NCI-H345 treated with DMSO at 0.1 percent for 48 hours (cell line): ENCODE measurements around the gene MICB.
"Not testable (repeated sequence)": the region's sequence is repeated elsewhere in the genome, so short reads cannot be mapped to it uniquely, and the experiment has no call there.

ENCODE experiments used
- DNase-seq: peaks from one replicate; lab custom pipeline; 2025; ENCODE audit not compliant: unreplicated experiment; lab: John Stamatoyannopoulos, UW

MICB gene

DNA sequence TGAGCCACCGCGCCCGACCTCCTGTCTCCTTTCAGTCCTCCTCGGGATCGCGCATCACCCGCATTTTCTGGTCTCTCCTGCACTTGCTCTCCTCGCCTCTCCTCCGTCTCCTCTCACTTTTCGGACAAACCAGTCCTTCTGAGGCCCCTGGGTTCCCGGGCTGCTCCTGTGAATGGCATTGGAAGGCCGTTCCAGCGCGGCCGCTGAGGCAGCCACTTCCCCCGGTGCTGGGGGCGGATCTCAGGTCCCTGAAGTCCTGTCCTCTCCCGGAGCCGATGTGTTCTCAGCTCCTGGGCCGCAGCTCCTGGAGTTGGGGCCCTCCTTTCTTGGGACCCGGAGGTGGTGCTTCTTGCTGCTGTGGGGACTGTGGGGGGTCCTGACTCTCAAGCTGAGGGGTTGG is 803 bp downstream of the MICB start:
- no peak for DNase-seq

DNA sequence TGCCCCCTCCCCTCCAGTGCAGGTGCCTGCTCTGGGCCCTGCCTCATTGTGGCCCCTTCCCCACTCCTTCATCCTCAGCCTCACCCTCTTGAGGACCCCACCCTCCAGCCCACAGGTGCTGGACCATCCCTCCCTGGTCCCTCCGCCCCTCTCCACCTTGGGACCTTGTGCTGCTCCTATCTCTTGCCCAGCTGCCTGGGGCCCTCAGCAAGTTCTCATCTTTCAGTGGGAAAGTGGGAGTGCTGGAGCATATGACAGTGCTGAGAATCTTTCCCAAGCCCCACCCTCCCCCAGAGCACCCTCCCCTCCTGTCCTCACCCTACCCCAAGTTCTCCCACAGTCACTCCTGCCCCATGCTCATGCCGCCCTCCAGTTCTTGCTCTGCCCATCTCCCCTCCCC is 1.7 kb downstream of the MICB start:
- DNase-seq = not testable (repeated sequence)

DNA sequence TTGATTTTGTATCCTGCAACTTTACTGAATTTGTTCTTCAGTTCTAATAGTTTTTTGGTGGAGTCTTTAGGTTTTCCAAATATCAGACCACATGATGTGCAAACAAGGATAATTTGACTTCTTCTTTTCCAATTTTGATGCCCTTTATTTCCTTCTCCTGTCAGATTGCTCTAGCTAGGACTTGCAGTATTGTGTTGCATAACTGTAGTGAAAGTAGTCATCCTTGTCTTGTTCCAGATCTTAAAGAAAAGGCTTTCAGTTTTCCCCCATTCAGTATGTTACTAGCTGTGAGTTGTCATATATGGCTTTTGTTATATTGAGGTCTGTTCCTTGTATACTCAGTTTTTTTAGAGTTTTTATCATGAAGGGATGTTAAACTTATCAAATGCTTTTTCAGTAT is 4.6 kb downstream of the MICB start:
- DNase-seq = no peak

DNA sequence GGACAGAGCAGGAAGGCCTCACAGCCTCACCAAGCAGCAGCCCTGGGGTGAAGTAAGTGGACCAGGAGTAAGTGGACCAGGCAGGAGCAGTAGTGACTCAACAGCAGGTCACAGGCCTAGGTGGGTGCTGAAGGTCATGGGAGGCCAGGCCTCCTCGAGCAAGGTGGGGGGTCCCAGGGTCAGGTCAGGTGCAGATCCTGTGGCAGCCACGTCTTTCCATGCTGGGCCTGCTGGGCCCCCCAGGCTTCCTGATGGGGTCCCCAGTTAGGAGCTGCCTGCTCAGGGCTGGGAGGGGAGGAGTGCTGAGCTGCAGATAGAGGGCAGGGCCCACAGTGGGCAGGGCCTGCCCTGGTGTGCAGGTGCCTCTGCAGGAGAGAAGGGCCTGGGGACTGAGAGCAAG is 11.1 kb downstream of the MICB start:
- DNase-seq = not testable (repeated sequence)

DNA sequence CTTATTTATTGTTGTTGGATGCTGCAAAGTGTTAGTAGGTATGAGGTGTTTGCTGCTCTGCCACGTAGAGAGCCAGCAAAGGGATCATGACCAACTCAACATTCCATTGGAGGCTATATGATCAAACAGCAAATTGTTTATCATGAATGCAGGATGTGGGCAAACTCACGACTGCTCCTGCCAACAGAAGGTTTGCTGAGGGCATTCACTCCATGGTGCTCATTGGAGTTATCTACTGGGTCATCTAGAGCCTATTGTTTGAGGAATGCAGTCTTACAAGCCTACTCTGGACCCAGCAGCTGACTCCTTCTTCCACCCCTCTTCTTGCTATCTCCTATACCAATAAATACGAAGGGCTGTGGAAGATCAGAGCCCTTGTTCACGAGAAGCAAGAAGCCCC is 12.1 kb downstream of the MICB start:
- no peak for DNase-seq

DNA sequence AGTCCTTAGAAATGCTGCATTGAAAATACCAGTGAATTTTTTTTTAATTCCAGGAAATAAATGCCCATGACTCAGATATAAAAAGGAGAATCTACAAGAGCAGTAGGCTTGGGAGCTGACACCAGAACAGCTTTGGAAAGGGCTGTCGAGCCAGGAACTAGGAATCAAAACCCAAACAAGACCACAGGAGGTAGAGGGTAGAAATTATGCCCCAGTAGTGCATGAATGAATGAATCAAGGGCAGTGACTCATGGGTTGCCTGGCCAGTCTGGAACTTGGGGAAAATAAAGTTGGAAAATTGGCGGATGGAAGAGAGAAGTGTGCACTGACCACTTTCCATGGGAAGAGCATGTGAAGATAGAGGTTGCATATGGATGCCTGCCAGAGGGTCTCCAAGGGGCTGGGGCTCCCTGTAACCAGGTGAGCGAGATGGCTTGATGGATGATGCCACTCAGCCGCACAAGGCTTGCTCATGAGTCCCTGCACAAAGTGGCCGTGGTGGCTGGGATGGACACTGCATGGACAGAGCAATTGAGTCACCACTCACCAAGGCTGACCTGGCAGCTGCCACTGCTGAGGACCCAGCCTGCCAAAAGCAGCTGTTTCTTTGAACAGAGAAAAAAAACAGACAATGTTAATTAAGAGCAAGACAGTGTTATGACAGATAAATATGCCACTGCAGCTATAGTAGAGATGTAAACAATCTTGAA is 15.7 kb downstream of the MICB start:
- no peak for DNase-seq

DNA sequence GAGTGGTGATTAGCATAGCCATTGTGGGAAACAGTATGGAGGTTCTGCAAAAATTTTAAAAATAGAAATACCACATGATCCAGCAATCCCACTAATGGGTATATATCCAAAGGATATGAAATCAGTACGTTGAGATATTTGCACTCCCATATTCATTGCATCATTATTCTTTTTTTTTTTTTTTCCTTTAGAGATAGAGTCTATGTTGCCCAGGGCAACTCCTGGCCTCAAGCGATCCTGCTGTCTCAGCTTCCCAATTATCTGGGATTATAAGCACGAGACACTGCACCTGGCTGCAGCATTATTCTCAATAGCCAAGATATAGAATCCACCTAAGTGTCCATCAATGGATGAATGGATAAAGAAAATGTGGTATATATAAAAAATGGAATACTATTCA is 23.9 kb downstream of the MICB start:
- DNase-seq = no peak

DNA sequence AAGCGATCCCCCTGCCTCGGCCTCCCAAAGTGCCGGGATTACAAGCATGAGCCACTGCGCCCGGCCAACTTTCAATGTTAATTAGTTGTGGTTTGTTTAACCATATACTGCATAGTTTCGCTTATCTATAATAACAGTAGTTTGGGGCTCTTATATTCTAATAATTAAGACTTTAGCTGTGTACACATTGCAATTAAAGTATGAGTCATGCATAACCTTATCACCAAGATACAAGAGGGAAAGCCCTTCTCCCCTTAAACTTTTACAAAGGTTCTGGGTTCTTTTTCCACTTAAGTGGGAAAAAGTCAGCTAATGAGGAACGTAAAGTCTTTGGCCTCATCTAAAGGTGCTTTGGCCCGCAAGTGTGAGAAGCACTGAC is 27.6 kb downstream of the MICB start:
- DNase-seq = no peak

DNA sequence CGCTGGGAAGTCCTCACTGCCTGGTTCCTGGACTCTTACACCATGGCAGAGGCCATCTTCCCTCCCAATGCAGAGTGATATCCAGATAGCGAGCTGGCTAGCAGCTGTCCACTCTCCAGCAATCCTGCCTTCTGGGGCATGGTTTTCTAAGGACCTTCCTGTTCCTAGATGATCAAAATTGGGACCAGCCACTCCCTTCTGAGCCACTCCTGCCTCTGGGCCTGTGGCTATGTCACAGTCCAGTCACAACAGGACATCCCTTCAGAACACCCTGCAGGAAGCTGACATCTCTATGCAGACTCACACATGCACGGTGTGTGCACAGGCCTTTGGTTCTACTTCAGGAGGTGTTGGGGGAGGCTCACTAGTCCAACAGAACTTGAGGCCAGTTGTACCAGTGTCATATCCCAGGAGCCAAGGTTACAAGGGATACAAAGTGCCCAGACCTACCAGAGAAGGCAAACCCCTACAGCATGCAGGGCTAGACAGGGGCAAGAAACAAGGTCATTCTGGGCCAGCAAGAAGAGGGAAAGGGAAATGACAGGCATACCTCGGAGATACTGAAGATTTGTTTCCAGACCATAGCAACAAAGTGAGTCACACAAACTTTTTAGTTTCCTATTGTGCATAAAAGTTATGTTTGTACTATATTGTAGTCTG is 28.1 kb downstream of the MICB start:
- DNase-seq = no peak

DNA sequence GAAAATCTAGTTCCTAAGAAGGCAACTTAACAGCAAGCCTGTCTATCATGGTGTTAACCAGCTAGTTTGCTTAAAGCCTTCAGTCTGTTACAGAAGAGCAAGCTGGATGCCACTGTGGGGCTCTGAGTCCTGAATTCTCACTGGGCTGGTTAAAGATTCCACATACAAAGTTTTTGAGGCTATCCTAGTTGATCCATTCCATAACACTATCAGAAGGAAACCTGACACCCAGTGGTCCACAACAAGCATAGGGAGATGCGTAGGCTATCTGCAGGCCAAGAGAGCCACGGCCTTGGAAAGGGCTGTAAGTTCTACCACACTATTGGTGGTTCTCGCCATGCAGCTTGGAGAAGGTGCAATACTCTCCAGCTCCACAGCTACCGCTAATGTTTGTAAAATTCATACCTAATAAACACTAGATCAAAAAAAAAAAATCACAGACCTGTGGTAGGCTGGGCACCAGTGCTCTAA is 30.4 kb downstream of the MICB start:
- no peak for DNase-seq

DNA sequence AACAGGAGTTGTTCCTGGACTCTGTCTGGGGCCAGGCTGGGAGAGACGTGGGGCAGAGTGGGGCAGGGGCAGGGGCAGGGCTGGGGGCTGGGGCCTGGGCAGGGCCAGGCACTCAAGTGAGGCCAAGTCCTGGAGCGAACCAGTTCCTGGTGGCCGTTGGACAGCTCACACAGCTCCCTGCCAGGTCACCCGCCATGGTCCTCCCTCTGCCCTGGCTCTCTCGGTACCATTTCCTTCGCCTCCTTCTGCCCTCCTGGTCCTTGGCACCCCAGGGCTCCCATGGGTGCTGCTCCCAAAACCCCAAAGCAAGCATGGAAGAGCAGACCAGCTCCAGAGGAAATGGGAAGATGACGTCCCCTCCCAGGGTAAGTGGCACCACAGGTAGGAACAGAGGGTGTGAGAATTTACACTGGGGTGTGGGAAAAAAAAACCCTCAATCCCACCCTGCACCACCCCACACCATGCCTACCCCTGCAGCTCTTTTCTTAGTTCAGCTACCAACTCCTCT is 30.9 kb downstream of the MICB start, which contains the start of gene MCCD1:
Gene MCCD1 (plus strand): TSS at position 142 of the 508 bp plus-strand sequence. CDS start 53 bp downstream, at position 195.
- DNase-seq = no peak

DNA sequence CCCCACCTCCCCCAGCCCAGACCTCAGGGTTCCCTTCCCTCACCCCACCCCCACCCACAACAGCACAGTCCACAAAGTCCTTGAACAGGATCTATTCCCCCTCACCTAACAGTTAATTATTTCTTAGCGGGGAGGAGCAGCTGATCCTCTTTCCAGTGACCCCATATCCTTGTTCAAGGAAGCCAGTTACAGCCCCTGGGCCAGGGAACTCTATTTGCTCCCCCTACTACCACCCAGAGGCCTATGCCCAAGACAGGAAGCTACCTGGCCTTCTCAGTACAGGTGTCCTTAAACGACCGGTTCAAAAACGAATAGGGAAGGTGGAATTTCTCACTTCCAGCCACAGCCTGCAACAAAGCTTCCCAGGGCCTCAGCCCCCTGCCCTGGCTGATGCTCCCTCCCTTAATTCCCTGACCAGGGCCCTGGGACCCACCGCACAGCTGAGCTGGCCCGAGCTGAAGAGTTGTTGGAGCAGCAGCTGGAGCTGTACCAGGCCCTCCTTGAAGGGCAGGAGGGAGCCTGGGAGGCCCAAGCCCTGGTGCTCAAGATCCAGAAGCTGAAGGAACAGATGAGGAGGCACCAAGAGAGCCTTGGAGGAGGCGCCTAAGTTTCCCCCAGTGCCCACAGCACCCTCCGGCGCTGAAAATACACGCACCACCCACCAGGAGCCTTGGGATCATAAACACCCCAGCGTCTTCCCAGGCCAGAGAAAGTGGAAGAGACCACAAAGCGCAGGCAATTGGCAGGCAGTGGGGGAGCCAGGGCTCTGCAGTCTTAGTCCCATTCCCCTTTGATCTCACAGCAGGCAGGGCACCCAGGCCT is 31.6 kb downstream of the MICB start:
- DNase-seq = no peak

DNA sequence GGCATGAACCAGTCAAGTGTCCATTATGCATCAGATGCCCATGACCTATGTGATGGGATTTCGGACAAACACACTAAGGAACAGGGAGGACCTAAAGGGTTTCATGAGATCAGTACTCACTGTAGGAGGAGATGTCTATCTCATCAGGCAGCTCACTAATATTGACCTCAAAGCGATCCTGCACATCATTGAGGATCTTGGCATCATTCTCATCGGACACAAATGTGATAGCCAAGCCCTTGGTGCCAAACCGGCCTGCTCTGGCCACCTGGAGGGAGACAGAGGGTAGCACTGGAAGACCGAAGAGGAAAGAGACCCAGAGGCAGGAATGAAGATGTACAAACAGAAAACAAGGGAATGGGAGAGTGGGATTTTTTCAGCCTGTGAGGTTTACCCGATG is 32.7 kb downstream of the MICB start:
- DNase-seq = no peak

DNA sequence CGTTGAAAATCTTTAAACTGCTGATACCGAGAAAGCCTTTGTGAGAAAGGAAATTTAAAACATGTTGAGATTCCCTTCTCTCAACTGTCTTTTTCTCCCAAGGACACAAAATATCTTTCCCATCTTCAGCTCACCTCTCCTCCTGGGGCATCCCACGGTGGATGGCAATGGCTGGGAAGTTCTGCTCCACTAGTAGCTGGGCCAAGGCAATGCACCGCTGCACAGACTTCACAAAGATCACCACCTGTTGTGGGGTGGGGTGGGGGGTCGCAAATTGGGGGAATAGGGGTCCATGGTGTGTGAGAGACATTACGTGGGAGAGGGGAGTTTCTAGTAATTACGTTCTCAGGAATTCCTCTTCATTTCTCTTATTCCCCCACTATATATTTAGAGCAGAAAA is 33.2 kb downstream of the MICB start:
- no peak for DNase-seq

DNA sequence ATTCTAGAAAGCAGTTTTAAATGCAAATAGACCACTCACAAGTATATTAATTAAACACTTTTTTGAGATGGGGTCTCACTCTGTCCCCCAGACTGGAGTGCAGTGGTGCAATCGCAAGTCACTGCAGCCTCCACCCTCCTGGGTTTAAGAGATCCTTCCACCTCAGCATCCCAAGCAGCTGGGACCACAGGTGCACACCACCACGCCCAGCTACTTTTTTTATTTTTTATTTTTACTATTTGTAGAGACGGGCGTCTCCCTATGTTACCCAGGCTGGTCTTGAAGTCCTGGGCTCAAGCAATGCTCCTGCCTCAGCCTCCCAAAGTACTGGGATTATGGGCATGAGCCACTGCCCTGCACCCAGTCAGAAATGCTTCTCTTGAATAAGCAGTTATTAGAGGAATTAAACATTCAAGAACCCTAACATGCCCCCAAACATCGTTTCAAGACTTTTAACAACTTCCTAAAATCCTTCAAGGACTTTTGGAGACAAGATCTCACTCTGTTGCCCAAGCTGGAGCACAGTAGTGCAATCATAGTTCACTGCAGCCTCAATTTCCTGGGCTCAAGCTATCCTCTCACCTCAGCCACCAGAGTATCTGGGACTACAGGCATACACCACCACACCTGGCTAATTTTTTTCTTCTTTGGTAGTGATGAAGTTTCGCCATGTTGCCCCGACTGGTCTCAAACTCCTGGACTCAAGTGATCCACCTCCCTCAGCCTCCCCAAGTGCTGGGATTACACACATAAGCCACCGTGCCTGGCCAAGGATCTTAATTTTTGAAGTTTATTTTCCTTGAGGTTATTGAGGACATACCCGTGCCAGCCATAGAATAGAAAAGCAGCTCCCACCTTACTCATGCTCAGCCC is 34.1 kb downstream of the MICB start:
- DNase-seq = no peak

DNA sequence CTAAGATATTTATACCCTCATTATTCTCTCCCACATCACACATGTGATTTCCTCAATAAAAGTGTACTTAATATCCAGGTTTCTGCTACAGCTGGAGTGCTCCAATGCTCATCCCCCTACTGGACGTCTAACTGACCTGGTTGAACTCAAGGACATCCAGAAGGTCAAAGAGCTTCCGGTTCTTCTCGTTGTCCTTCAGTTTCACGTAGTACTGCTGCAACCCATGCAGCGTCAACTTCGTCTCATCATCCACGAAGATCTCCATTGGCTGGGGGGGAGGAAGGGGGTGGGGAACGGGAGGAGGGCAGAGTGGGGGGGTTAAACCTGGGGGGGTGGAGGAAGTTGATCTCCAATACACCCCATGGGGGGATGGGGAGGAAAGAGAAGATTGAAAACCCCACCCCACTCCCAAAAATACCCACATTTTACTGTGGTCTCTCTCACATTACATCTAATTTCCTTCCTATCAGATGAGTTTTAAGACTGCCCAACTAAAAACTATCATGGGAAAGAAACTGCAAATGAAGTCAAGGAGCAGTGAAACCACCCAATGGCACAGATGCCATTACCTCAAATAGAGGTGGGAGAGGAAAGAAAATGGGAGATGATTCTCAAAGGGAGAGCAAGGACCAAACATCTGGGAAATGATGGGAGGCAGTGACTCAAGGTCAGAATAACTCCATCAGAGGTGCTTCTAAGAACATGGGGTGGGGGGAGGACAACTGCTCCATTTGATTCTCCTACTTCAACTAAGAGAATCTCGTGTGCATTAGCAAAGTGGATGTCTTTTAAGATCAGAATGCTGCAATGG is 34.9 kb downstream of the MICB start:
- DNase-seq = no peak

DNA sequence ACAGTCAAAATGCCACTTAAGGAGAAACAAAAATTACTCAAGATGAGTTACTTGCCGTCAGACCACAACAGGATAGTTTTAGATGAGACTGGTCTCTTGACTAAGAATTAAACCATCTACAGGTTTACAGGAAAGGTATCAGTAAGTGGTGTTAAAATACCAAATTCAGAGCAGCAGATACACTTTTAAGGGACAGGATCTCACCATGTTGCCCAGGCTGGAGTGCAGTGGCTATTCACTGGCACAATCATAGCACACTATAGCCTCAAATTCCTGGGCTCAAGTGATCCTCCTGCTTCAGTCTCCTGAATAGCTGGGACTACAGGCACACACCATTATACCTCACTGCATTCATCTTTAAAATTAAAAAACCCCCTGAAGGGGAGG is 35.5 kb downstream of the MICB start:
- DNase-seq = no peak

DNA sequence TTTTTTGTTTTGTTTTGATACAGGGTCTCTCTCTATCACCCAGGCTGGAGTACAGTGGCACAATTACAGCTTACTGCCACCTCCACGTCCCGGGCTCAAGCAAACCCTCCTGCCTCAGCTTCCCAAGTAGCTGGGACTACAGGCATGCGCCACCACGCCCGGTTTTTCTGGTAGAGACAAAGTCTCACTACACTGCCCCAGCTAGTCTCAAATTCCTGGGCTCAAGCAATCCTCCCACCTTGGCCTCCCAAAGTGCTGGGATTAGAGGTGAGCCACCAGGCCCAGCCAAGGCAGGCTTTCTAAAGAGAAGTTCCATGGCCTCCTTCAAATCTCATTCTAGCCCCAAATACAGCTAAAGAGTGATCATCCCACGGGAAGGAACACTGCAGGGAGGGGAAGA is 36.1 kb downstream of the MICB start:
- DNase-seq = no peak

DNA sequence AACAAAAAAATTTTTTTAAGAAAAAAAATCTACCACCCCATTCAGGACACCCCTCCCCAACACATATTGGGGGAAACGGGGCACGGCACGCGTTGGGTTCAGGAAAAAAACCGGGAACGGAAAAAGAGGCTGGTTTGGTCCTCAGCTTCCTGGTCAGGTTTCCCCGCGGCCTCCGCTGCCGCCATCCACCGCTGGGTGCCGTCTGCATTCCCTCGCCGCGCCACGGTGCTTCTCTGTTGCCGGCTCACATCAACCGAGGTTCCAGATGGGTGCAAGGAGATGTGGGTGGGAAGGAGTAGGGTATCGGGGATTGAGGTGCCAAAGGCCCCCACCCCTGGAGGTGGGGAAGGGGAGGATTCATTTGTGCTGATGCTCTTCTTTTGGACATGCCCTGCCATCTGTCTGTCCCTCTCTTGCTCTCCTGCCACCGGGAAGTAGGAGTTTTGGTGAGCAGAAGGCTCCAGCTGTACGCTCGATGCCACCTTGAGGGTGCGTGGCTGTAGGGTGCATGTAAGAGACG is 36.6 kb downstream of the MICB start:
- no peak for DNase-seq
